Measurements from ENCODE around the gene STH.
A peak's percentile ranks its signal among the peaks of the same experiment; 100 is the strongest.

The STH gene

DNA sequence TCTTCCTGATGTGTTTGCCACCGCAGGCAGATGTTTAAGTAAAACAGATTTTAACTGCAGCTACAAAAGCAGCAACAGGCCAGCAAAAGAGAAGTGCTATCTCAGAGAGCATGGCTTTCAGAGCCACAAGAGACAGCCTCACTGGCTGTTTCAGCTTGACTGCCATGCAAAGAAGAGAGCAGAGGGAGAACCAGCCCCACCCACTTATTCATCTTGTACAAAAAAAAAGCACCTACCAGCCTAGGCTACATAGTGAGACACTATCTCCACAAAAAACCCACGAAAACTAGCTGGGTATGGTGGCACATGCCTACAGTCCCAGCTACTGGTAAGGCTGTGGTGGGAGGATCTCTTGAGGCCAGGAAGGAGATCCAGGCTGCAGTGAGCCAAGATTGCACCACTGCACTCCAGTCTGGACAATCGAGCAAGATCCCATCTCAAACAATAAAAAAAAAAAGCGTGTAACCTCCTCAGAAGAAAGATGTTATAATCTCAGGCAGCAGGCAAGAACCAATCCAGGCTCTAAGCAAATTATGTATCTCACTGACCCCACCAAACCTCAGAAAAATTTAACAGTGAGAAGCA is 30.0 kb downstream of the STH start:
- Histone ChIP-seq H3K9me3 (no peaks in the 10 kb centered on the region), H3K9ac (no peak overlapping the region), H4K20me1 (peaks cover 88% of the 10 kb centered on the region), H3K36me3 (peaks cover 54% of the 10 kb centered on the region), H3K4me1 (peaks cover 61% of the 10 kb centered on the region), H3K27me3 (no peaks in the 10 kb centered on the region), H3K27ac (no peak overlapping the region), H3K4me3 (no peak overlapping the region), H3K4me2 (0 out of 2 replicates have a peak overlapping the region, but pooled peaks have one; percentile 8)
- no peak for TF ChIP-seq Cebpa-rat (IDR thresholded peaks at IDR 0.05)

DNA sequence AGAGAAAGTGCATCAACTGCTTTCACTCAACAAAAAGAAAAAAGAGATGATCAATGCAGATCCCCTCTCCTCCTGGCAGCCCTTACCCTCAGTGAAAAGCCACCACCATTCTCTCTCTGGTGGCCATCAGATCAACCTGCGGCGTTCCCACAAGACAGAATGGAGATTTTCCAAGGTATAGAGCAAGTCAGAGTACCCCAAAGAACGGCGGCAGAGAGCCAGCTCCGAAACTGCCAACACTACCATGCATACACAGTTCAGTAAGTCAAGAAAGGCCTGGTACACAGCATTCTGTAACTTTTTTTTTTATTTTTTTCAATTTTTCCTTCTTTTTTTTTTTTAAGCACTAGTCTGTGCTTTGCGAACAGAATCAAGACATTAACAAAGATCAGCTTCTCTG is 30.6 kb downstream of the STH start:
- Histone ChIP-seq H3K27ac (no peak overlapping the region), H3K9ac (no peak overlapping the region), H3K27me3 (no peaks in the 10 kb centered on the region), H3K36me3 (peaks cover 60% of the 10 kb centered on the region), H3K9me3 (no peaks in the 10 kb centered on the region), H3K4me1 (peaks cover 55% of the 10 kb centered on the region), H3K4me3 (no peak overlapping the region), H4K20me1 (peaks cover 93% of the 10 kb centered on the region), H3K4me2 (no peak overlapping the region)
- no peak for TF ChIP-seq Cebpa-rat (IDR thresholded peaks at IDR 0.05)

DNA sequence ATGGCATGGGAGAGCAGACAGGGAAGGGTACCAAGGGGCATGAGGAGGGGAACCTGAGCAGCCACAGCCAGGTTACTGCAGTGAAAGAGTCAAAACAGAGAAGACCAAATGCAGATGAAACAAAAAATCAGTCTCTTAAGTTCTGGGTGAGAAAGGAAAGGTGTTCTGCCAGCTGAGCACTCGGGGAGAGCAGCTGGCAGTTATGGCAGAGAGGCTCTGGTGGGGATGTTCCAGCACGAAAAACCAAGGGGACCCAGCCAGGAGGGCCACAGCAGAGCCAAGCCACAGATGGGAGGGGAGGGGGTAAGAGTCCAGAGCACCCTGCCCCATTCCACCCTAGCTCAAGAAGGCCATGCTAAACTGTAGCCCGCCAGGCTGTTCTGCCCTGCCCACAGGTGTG is 31.7 kb downstream of the STH start:
- Histone ChIP-seq H3K27me3 (no peaks in the 10 kb centered on the region), H4K20me1 (peaks cover 93% of the 10 kb centered on the region), H3K9me3 (no peaks in the 10 kb centered on the region), H3K36me3 (peaks cover 71% of the 10 kb centered on the region), H3K4me2 (no peak overlapping the region), H3K4me3 (no peak overlapping the region), H3K27ac (no peak overlapping the region), H3K4me1 (peaks cover 44% of the 10 kb centered on the region), H3K9ac (no peak overlapping the region)
- no peak for TF ChIP-seq Cebpa-rat (IDR thresholded peaks at IDR 0.05)

DNA sequence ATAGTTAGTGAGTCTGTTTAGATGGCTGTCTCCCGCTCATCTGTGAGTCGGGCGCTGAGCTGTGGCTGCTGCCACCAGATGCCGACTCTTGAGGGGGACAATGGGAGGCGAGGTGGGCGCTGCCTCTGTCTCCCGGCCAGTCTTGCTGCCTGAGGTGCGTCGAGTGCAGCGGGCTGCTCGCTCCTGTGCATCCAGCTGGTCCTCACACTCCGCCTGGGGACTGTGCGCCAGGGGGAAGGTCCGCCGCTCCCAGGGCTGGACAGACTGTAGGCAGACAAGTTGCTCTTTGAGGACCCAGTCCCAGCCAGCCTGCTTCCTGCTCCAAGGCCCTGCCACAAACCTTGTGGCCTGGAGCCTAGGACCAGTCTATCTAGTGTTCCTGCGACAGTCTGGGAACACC is 32.4 kb downstream of the STH start:
- Histone ChIP-seq H3K9me3 (no peaks in the 10 kb centered on the region), H3K4me3 (no peak overlapping the region), H3K36me3 (peaks cover 78% of the 10 kb centered on the region), H3K9ac (no peak overlapping the region), H3K4me1 (peaks cover 37% of the 10 kb centered on the region), H3K27ac (no peak overlapping the region), H3K4me2 (no peak overlapping the region), H4K20me1 (peaks cover 86% of the 10 kb centered on the region), H3K27me3 (no peaks in the 10 kb centered on the region)
- TF ChIP-seq Cebpa-rat (IDR thresholded peaks at IDR 0.05), result no peak

DNA sequence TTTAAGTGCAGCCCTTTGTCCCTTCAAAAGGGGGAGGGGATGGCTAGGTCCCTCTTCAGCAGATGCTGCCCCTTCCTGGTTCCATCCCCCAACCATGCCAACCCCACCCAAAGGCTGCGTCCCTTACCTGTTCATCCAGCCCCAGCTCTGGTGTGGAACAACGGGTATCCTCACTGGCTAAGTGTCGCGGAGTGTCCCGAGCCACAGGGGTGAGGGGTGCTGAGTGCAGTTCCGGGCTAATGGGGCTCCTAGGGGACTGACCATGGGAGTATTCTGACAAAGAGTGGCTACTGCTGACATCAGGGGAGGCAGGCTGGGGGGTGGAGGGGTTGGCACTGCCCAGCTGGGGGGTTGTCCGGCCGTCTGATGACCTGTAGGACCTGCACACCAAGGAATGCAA is 32.9 kb downstream of the STH start:
- no peak for TF ChIP-seq Cebpa-rat (IDR thresholded peaks at IDR 0.05)
- H3K4me2 ChIP-seq, result no peak overlapping the region
- H3K4me1 ChIP-seq, result peaks cover 33% of the 10 kb centered on the region
- H3K36me3 ChIP-seq, result peaks cover 83% of the 10 kb centered on the region
- H3K9ac ChIP-seq, result no peak overlapping the region
- H3K9me3 ChIP-seq, result no peaks in the 10 kb centered on the region
- H3K4me3 ChIP-seq, result no peak overlapping the region
- no peaks in the 10 kb centered on the region for H3K27me3 ChIP-seq
- peaks cover 81% of the 10 kb centered on the region for H4K20me1 ChIP-seq
- H3K27ac ChIP-seq, result no peak overlapping the region

DNA sequence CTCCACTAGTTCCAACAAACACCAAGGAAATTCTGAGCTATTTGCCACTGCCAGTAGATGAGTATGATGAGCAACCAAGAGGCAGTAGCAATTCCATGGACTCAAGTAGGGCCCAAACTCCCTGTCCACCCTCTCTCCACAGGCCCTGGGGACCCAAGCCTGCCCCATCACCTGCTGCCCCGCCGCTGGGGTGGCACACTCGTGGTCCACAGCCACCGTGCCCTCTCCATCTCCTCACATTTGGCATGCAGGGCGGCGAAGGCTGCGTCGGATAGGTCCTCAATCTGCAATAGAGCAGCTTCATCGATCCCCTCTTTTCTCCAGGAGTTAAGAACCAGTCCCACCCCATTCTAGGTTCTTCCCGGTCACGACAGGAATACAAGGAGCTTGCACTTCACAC is 33.9 kb downstream of the STH start:
- no peak overlapping the region for H3K27ac ChIP-seq
- H3K4me1 ChIP-seq, result peaks cover 23% of the 10 kb centered on the region
- H3K36me3 ChIP-seq, result peaks cover 93% of the 10 kb centered on the region
- no peak overlapping the region for H3K4me3 ChIP-seq
- H3K9ac ChIP-seq, result no peak overlapping the region
- no peaks in the 10 kb centered on the region for H3K9me3 ChIP-seq
- peaks cover 77% of the 10 kb centered on the region for H4K20me1 ChIP-seq
- H3K4me2 ChIP-seq, result no peak overlapping the region
- no peaks in the 10 kb centered on the region for H3K27me3 ChIP-seq
- TF ChIP-seq Cebpa-rat (IDR thresholded peaks at IDR 0.05), result no peak

DNA sequence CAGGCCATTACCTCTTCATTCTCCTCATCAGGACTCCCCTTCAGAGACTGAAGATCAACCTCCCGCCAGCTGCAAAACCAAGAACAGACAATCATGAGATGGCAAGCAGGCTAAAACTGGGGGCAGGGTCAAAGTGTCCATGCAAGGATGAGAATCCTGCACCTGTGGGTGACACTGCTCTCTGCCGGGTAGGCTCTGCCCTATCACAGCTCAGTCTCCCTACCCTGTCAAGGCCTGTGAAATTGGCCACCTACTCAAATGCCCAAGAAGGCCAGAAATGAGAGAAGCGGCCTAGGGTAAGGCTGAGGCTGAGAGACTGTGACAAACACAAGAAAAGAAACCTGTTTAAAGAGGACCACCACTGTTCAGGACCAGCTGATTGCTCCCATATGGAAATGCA is 34.3 kb downstream of the STH start:
- H3K4me2 ChIP-seq, result no peak overlapping the region
- H3K9ac ChIP-seq, result no peak overlapping the region
- H3K9me3 ChIP-seq, result no peaks in the 10 kb centered on the region
- no peak overlapping the region for H3K27ac ChIP-seq
- H3K4me3 ChIP-seq, result no peak overlapping the region
- H4K20me1 ChIP-seq, result peaks cover 77% of the 10 kb centered on the region
- H3K4me1 ChIP-seq, result peaks cover 18% of the 10 kb centered on the region
- no peaks in the 10 kb centered on the region for H3K27me3 ChIP-seq
- peaks cover 96% of the 10 kb centered on the region for H3K36me3 ChIP-seq
- no peak for TF ChIP-seq Cebpa-rat (IDR thresholded peaks at IDR 0.05)

DNA sequence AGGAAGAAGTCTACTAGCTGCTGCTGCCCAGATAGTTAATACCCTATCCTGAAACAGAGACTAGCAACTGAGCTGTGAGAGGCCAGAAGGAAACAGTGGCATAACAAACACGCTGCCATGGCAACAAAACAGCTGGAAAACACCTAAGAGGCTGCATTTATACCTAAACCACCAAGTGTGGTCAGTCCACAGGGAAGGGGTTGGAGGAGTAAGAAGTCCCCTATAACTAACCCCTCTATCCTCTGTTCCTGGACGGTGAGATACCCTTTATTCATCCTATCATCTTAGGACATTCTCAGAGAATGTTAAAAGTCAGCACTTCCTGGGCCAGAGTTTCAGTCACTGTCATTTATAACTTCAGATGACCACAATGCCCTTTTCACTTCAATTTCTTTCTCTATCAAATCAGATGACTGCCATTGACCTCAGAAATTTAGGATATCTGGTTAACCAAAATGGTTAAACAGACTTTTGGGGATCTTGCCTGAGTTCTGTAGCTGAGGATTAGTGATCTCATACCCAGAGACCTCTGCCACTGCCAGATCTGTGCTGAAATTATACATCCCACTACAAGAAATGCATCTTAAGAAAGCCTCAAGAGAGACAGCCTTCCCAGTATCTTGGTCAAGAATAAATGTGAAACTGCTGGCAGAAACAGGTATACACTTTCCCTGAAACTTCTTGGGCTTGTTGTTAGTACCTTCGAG is 36.2 kb downstream of the STH start:
- Histone ChIP-seq H4K20me1 (peaks cover 73% of the 10 kb centered on the region), H3K4me1 (0 out of 2 replicates have a peak, but pooled peaks cover 2% of the 10 kb centered on the region), H3K4me3 (no peak overlapping the region), H3K27me3 (no peaks in the 10 kb centered on the region), H3K27ac (no peak overlapping the region), H3K9me3 (no peaks in the 10 kb centered on the region), H3K9ac (no peak overlapping the region), H3K36me3 (peaks cover 100% of the 10 kb centered on the region), H3K4me2 (no peak overlapping the region)
- TF ChIP-seq Cebpa-rat (IDR thresholded peaks at IDR 0.05), result no peak

DNA sequence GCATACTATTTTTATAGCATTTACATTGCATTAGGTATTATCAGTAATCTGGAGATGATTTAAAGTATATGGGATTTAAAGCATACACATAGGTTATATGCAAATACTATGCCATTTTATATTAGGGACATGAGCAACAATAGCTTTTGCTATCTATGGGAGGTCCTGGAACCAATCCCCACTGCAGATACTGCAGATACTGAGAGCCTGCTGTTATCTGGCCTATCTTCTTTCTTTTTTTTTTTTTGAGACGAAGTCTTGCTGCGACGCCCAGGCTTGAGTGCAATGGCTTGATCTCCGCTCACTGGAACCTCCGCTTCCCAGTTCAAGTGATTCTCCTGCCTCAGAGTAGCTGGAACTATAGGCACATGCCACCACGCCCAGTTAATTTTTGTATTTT is 37.4 kb downstream of the STH start:
- no peak overlapping the region for H3K27ac ChIP-seq
- no peaks in the 10 kb centered on the region for H3K27me3 ChIP-seq
- H3K9ac ChIP-seq, result no peak overlapping the region
- peaks cover 62% of the 10 kb centered on the region for H4K20me1 ChIP-seq
- H3K4me3 ChIP-seq, result no peak overlapping the region
- H3K4me2 ChIP-seq, result no peak overlapping the region
- peaks cover 100% of the 10 kb centered on the region for H3K36me3 ChIP-seq
- H3K4me1 ChIP-seq, result no peaks in the 10 kb centered on the region
- no peak for TF ChIP-seq Cebpa-rat (IDR thresholded peaks at IDR 0.05)
- H3K9me3 ChIP-seq, result no peaks in the 10 kb centered on the region

DNA sequence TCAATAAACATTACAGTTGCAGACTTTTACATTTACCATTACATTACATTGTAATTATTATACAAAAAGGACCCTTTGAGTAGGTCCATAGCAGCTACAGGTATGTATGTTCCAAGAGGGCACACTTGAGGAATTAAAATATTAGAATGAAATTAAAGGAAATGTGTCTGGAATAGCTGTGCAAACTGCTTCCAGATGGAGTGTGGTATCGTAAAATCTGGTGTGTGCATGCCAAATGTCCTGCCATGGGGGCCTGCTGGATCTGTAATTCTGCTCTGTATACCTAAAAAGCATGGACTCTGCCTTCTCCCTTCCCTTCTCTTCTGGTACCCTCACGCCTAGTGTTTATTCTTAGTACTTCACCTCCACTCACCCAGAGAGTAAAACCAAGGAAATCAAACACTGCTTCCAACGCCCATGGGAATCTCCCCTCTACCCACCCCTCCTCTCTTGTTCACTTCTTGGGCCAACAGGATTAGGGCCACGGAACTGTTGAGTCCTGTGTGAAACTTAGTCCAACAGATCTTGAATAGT is 38.7 kb downstream of the STH start:
- H3K9me3 ChIP-seq, result no peaks in the 10 kb centered on the region
- H3K4me2 ChIP-seq, result no peak overlapping the region
- no peaks in the 10 kb centered on the region for H3K4me1 ChIP-seq
- H3K27me3 ChIP-seq, result no peaks in the 10 kb centered on the region
- peaks cover 100% of the 10 kb centered on the region for H3K36me3 ChIP-seq
- no peak overlapping the region for H3K27ac ChIP-seq
- H3K9ac ChIP-seq, result no peak overlapping the region
- H3K4me3 ChIP-seq, result no peak overlapping the region
- no peak for TF ChIP-seq Cebpa-rat (IDR thresholded peaks at IDR 0.05)
- H4K20me1 ChIP-seq, result peaks cover 59% of the 10 kb centered on the region
